ENCODE measurements around the gene PRM1. TPM values are rescaled to one million over a fixed set of nuclear protein-coding genes. Genes with fewer than 3 reads are reported as not detected.

Gene PRM1
- total and polyA plus RNA-seq, 2 of the 13 experiments (the other 11 are each of a cell fraction or from before 2014, with no cell fraction given), result not detected

- TF ChIP-seq MLLT10 (CRISPR knock-in tag; IDR thresholded peaks at IDR 0.05) (no peak), ZNF850 (CRISPR knock-in tag; conservative IDR thresholded peaks at IDR 0.05) (no peak), ZNF557 (CRISPR knock-in tag; IDR thresholded peaks at IDR 0.05) (peak; percentile 77; the same call in 1 of the 2 replicates), SPEN (CRISPR knock-in tag; IDR thresholded peaks at IDR 0.05; ENCODE audit: low read depth) (no peak), ZKSCAN1 (IDR thresholded peaks at IDR 0.05; ENCODE audit: low read length) (no peak), ZNF572 (CRISPR knock-in tag; IDR thresholded peaks at IDR 0.05) (no peak), TARDBP (CRISPR knock-in tag; IDR thresholded peaks at IDR 0.05) (peak; percentile 79), DNMT3B (CRISPR knock-in tag; conservative IDR thresholded peaks at IDR 0.05) (peak; percentile 58; the same call in 1 of the 2 replicates), HOXA7 (CRISPR knock-in tag; IDR thresholded peaks at IDR 0.05) (no peak), PBX2 (CRISPR knock-in tag; IDR thresholded peaks at IDR 0.05) (0 out of 2 replicates have a peak, but pooled peaks have one; percentile 32), SALL2 (CRISPR knock-in tag; IDR thresholded peaks at IDR 0.05) (0 out of 2 replicates have a peak, but pooled peaks have one; percentile 51), FOXA3 (CRISPR knock-in tag; IDR thresholded peaks at IDR 0.05) (peak; percentile 89), GZF1 (CRISPR knock-in tag; IDR thresholded peaks at IDR 0.05) (no peak), SIX4 (CRISPR knock-in tag; IDR thresholded peaks at IDR 0.05) (peak; percentile 88), ZHX2 (IDR thresholded peaks at IDR 0.05; ENCODE audit: low read depth) (0 out of 2 replicates have a peak, but pooled peaks have one; percentile 24), ZHX2 (CRISPR knock-in tag; IDR thresholded peaks at IDR 0.05; ENCODE audit: borderline replicate concordance) (no peak; the same call in 1 of the 2 replicates), ZBTB38 (CRISPR knock-in tag; IDR thresholded peaks at IDR 0.05) (no peak), XRCC5 (optimal IDR thresholded peaks at IDR 0.05; ENCODE audit: low read length) (no peak)
- TF ChIP-seq, protein P1, sequence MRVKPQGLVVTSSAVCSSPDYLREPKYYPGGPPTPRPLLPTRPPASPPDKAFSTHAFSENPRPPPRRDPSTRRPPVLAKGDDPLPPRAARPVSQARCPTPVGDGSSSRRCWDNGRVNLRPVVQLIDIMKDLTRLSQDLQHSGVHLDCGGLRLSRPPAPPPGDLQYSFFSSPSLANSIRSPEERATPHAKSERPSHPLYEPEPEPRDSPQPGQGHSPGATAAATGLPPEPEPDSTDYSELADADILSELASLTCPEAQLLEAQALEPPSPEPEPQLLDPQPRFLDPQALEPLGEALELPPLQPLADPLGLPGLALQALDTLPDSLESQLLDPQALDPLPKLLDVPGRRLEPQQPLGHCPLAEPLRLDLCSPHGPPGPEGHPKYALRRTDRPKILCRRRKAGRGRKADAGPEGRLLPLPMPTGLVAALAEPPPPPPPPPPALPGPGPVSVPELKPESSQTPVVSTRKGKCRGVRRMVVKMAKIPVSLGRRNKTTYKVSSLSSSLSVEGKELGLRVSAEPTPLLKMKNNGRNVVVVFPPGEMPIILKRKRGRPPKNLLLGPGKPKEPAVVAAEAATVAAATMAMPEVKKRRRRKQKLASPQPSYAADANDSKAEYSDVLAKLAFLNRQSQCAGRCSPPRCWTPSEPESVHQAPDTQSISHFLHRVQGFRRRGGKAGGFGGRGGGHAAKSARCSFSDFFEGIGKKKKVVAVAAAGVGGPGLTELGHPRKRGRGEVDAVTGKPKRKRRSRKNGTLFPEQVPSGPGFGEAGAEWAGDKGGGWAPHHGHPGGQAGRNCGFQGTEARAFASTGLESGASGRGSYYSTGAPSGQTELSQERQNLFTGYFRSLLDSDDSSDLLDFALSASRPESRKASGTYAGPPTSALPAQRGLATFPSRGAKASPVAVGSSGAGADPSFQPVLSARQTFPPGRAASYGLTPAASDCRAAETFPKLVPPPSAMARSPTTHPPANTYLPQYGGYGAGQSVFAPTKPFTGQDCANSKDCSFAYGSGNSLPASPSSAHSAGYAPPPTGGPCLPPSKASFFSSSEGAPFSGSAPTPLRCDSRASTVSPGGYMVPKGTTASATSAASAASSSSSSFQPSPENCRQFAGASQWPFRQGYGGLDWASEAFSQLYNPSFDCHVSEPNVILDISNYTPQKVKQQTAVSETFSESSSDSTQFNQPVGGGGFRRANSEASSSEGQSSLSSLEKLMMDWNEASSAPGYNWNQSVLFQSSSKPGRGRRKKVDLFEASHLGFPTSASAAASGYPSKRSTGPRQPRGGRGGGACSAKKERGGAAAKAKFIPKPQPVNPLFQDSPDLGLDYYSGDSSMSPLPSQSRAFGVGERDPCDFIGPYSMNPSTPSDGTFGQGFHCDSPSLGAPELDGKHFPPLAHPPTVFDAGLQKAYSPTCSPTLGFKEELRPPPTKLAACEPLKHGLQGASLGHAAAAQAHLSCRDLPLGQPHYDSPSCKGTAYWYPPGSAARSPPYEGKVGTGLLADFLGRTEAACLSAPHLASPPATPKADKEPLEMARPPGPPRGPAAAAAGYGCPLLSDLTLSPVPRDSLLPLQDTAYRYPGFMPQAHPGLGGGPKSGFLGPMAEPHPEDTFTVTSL (CRISPR knock-in tag; IDR thresholded peaks at IDR 0.05; ENCODE audit: borderline replicate concordance), result peak; percentile 79
Measured at GRCh38 chr16:11306997-11307638, 26.0 kb upstream of the PRM1 start (continued).
